Mucosa of descending colon (tissue), 3 donors: ENCODE results near the gene LYST. TPM values are rescaled to one million over a fixed set of nuclear protein-coding genes. Genes with fewer than 3 reads are reported as not detected.
A peak's percentile ranks its signal among the peaks of the same experiment; 100 is the strongest.
"Not testable (repeated sequence)": the region's sequence is repeated elsewhere in the genome, so short reads cannot be mapped to it uniquely, and the experiment has no call there.

Source experiments
- ATAC-seq: fragments of 200-7000 bp; cut with Tn5 transposase; one replicate; pipeline ENCODE4 v1.9.1; 2020; ENCODE audit warnings: mild to moderate bottlenecking, moderate library complexity
- DNase-seq, 3 donors: peaks; one replicate each; pipeline ENCODE4 v3.0.0-alpha.2; 2020
- H3K36me3 ChIP-seq: fragments of 200-600 bp; one replicate; pipeline ENCODE4 v1.8.0; 2021; ENCODE audit warnings: low read depth, mild to moderate bottlenecking
- H3K4me1 ChIP-seq: fragments of 200-600 bp; one replicate; pipeline ENCODE4 v1.8.0; 2021; ENCODE audit warnings: low read depth, mild to moderate bottlenecking
- H3K4me3 ChIP-seq: fragments of 200-600 bp; one replicate; pipeline ENCODE4 v1.8.0; 2021; ENCODE audit warnings: mild to moderate bottlenecking
- H3K9me3 ChIP-seq: fragments of 200-600 bp; one replicate; pipeline ENCODE4 v1.8.0; 2021; ENCODE audit warnings: mild to moderate bottlenecking
- CTCF ChIP-seq: fragments of 200-600 bp; IDR thresholded peaks from one replicate; pipeline ENCODE4 v1.8.0; 2022; ENCODE audit warnings: antibody characterized with exemption, mild to moderate bottlenecking
- intact Hi-C, 2 donors: fragments of 100-400 bp; cut with DNase I in 1 of 2; cut with micrococcal nuclease in 1 of 2; formaldehyde crosslinking; loops; one replicate each; pipeline versions ENCODE4 v1.11.0 to v1.11.1; 2022; cut with DNase I, micrococcal nuclease
- total RNA-seq, 3 donors: library from RNA; stranded (reverse); fragmentation: NEBNext Ultra II Directional in 2 of 3; extraction: Animal tissue kit (Norgen Biotek cat#: 25700) in 2 of 3; gene quantifications; one replicate each; pipeline versions ENCODE4 v1.2.1 to v1.2.4, GENCODE V29; 2021 to 2023
- donor health status: DM: no; HTN: no; CAD: no; lungs with moderate emphysema.
- donor health status: DM: no; HTN: no; CAD: no.
- donor health status: DM: no; HTN: yes; CAD: no.

Gene LYST
- total RNA-seq, 3 donors from 2014 or later = 24.0 to 32.3 (median 26.7) TPM

DNA sequence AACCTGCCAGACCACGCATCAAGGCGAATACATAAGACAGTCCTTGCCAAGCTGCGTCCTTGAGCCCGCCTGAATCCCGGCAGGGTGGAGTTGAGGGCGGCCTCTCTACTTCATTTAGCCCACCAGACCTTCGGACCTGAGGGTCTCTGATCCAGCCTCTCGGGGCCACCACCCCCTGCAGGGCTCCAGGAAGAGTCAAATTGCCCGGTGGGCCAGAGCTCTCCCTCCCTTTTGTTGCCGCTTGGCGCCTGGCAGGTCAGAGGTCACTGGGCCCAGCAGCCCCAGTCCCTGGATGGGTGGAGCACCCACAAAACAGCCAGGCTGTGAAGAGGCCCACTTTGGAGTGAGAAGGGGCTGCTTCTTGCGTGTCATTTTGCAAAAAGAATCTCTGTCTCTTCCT is 226.1 kb downstream of the LYST start:
- no peak for TF ChIP-seq CTCF

GRCh38 chr1:235639226-235640205 is 227.2 kb downstream of the LYST start:
- TF ChIP-seq CTCF = no peak
- ATAC-seq = no peak
- peak in 1 of 3 donors; percentile 1 for DNase-seq
- Histone ChIP-seq H3K4me3 (no peak overlapping the region), H3K9me3 (no peaks in the 10 kb centered on the region), H3K4me1 (no peaks in the 10 kb centered on the region), H3K36me3 (no peaks in the 10 kb centered on the region)
- intact Hi-C loops = no loop called here

More for the DNA sequence above, 226.1 kb downstream of the LYST start:
- Histone ChIP-seq H3K4me1 (no peaks in the 10 kb centered on the region), H3K9me3 (no peaks in the 10 kb centered on the region), H3K36me3 (no peaks in the 10 kb centered on the region), H3K4me3 (no peak overlapping the region)
- DNase-seq (no peak), ATAC-seq (no peak)
- intact Hi-C loops = no loop called here

GRCh38 chr1:235638612-235639011 is 228.1 kb downstream of the LYST start:
- intact Hi-C loops, DNase-seq, H3K4me1 ChIP-seq, H3K36me3 ChIP-seq, H3K9me3 ChIP-seq, ATAC-seq, H3K4me3 ChIP-seq: not testable (repeated sequence)

- no peaks in the 10 kb centered on the region for H3K36me3 ChIP-seq
- DNase-seq = peak in 1 of 3 donors; percentile 17
- no peaks in the 10 kb centered on the region for H3K4me1 ChIP-seq
- H3K9me3 ChIP-seq = no peaks in the 10 kb centered on the region
- no peak overlapping the region for H3K4me3 ChIP-seq
- intact Hi-C loops = no loop called here
- ATAC-seq = peak; percentile 10
- TF ChIP-seq CTCF = no peak
Measured at GRCh38 chr1:235637756-235638534, 228.8 kb downstream of the LYST start.

DNA sequence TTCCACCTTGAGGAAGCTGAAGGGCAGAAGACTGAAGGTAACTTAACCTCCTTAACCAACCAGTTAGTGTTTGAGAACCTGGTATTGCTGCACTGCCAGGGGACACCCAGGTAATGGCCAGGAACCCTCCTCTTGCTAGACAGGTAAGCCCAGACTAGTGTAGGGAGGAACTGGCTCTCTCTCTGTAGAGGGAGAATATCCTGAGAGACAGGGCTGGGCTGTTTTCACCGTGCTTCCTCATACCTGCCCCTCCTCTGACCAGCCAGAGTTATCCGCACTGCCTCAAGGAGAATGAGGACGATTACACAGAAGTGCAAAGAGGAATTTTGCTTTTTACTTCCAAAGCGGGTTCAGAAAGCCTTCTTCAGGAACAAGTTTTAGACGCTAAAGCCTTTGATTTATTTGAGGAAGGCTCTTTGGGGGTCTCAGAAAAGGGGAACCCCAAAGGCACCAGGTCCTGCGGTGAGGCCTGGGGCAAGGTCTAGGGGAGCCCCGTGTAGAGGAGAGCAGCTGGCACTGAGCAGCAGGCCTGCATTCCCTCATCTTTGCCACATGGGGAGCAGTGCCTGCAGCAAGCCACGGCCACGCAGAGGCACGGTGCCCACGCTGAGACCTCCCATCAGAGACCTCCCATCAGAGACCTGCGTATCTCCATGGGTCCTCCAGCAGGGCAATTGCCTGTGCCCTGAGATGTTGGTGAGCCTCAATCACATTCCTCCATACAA is 230.6 kb downstream of the LYST start:
- Histone ChIP-seq H3K4me1 (no peaks in the 10 kb centered on the region), H3K9me3 (no peaks in the 10 kb centered on the region), H3K36me3 (no peaks in the 10 kb centered on the region), H3K4me3 (no peak overlapping the region)
- intact Hi-C loops = no loop called here
- no peak for TF ChIP-seq CTCF
- DNase-seq (peak in 2 of 3 donors; percentile 31 to 52), ATAC-seq (peak; percentile 90)
